Measurements from ENCODE around the gene CCL15.
A peak's percentile ranks its signal among the peaks of the same experiment; 100 is the strongest.
"Not testable (repeated sequence)": the region's sequence is repeated elsewhere in the genome, so short reads cannot be mapped to it uniquely, and the experiment has no call there.

The CCL15 gene

DNA sequence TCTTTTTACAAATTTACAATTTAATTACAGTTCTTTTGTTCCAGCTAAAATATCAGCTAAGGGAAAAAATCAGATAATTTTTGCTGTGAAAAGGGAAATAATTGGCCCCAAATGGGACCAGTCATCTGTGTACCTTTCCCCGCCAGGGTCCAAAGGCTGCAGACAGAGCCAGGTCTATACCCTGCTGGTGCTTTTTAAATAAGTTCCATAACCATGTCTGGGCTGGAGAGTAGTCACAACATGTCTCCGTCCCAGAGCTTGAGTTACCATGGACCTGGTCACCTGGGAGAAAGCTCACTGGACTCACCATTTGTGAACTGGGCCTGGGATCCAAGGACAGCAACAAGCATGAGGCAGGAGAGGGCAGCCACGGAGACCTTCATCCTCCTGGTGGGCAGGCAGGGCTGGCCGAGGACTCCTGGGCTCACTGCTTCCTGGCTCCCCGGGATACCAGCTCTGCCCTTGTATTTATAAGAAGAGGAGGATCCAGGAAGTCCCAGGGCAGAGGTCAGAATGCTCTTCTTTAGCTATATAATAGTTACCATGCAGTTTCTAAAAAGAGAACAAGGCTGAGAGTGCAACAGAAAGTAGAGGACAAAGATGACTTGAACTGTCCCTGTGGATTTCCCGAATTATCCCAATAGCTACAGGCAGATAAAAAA is at the start of gene CCL15:
TSS of gene CCL15 (minus strand) at position 444 of the 662 bp plus-strand sequence. CDS start at position 383, 61 bp downstream.
- DNase-seq = no peak

DNA sequence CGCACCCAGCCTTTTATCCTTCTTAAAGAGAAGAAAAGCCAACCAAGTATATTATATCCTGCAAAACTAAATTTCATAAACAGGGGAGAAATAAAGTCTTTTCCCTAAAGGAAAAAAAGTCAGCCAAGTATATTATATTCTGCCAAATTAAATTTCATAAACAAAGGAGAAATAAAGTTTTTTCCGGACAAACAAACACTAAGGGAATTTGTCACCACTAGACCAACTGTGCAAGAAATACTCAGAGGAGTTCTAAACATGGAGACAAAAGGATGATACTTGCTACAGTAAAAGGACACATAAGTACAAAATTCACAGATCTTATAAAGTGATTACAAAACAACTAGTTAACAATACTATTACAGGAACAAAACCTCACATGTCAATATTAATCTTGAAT is 48.3 kb upstream of the CCL15 start:
- no peak for DNase-seq

DNA sequence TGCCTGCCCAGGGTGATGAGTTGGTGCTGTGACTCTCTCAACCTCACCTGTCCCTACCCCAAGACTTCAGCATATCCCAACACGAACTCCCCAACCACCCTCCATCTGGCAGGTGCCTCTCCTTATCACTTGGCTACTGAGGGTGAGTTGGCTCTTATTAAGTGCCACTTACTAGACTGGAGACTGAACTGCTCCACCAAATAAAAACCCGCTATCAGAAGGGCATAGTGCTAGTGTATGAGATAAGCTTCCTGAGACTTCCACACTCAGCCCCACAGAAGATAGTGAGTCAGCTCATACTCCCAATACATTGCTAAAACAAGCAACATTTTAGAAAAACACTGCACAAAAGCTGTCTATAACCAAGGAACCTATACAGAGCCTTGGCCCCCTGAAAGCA is 46.7 kb upstream of the CCL15 start:
- no peak for DNase-seq

- no peak for DNase-seq
Measured at GRCh38 chr17:36036235-36036634, 34.9 kb upstream of the CCL15 start.

DNA sequence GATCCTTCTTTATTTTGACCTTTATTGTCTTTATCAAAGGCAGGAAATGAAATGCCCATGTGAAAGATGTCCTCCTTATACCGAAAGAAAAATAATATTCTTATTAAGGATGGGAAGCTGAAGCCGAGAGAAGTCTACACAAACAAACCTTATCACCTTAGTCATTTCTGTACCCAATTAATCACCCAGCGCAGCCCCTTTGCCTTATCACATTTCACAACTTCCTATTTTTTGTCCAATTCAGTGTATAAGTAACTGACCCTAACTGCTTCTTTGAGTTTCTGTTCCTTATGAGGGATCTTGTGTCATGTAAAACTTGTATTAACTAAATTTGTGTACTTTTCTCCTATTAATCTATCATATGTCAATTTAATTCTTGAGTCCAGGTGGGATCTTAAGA is 32.8 kb upstream of the CCL15 start:
- DNase-seq = no peak

DNA sequence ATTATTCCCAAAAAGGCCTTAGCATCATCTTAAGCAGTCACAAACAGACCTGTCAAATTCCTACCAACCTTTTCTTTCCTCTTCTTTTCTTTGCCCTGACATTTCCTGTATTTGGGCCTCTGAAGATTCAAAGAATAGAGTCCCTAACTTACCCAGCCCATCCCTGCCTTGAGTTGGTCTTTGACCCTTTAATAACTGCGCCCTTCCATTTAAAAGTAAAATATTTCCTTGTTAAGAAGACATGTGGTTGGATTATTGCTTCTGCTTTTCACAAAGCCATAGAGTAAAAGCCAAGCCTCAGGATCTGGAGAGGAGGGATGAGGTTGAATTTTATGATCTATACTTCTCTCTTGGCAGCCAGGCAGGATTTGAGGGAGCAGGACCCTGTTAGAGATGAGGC is 29.6 kb upstream of the CCL15 start:
- no peak for DNase-seq

DNA sequence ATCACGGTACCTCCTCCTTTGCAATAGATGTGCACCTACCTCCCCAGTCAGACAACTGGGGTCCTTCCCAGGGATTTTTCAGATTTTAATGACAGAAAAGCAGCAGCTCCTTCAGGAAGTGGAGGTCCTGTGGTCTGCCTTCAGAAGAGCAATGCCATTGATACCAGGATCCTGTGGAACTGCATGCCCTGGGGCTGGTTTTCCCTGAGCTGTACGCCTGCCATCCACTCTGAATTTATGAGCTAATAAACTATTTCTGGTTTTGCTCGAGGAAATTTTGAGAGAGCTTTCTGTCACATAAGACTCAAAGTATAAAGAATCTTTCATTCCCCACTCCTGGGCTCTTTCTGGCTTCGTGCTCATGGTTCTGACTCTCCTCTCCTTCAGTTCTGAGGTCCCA is 26.4 kb upstream of the CCL15 start:
- no peak for DNase-seq

DNA sequence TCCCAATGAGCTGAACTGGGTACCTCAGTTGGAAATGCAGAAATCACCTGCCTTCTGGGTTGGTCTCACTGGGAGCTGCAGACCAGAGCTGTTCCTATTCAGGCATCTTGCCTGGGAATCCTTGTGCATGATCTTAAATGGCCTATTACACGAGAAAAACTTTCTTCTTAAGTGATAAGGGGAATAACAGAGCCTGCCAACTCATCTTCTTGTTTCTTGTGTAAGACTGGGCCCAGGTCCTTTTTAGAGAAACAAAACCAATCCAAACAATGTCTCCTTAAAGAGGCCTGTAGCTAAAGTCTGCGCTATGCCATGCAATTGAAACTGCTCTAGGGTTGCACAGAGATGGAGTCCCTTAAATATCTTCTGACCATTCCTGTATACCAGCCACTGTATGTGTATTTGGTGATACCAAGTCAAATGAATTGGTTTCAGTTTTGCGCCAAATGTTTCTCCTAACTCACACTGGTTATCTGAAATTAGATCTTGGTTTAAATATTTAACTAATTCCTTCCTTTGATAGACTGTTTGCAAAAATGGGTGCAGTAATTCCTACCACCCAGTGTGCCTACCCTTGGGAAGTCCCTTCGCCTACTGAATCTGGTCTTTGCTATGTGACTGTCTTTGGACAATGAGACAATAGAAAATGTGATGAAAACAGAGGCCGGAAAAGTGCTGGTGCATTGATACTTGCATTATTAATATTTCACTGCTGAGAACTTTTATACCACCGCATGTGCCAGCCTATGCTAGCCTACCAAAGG is 22.9 kb upstream of the CCL15 start:
- DNase-seq = no peak

- DNase-seq = no peak
Measured at GRCh38 chr17:36019423-36019822, 18.1 kb upstream of the CCL15 start.

DNA sequence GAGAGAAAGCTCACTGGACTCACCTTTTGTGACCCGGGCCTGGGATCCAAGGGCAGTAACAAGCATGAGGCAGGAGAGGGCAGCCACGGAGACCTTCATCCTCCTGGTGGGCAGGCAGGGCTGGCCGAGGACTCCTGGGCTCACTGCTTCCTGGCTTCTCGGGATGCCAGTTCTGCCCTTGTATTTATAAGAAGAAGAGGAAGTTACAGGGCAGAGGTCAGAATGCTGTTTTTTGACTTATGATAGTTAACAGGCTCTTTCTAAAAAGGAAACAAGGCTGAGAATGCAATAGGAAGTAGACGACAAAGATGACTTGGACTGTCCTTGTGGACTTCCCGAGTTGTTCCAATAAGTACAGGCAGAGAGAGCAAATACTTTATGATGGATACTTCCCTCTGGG is 16.4 kb upstream of the CCL15 start, which contains the start of gene CCL23:
TSS of gene CCL23 (minus strand) at position 174 of the 400 bp plus-strand sequence. CDS start at position 99, 75 bp downstream.
- DNase-seq = no peak

GRCh38 chr17:36016555-36016954 is 15.2 kb upstream of the CCL15 start:
- no peak for DNase-seq

- DNase-seq = not testable (repeated sequence)
Measured at GRCh38 chr17:36015895-36016294, 14.5 kb upstream of the CCL15 start.

- no peak for DNase-seq
Measured at GRCh38 chr17:36014946-36015345, 13.6 kb upstream of the CCL15 start.

DNA sequence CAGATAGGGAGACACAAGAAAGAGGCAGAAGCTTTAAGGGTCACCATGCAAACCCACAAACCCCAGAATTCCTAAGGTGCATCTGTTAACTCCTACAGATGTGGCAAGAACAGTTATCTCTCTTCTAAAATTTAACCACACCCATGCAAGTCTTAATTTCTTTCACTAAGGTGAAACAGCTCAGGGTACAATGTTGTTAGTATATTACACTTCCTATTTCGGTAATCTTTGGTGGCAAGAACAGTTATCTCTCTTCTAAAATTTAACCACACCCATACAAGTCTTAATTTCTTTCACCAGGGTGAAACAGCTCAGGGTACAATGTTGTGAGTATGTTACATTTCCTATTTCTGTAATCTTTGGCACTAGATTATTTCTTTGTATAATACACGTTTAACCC is 9.8 kb upstream of the CCL15 start:
- no peak for DNase-seq

DNA sequence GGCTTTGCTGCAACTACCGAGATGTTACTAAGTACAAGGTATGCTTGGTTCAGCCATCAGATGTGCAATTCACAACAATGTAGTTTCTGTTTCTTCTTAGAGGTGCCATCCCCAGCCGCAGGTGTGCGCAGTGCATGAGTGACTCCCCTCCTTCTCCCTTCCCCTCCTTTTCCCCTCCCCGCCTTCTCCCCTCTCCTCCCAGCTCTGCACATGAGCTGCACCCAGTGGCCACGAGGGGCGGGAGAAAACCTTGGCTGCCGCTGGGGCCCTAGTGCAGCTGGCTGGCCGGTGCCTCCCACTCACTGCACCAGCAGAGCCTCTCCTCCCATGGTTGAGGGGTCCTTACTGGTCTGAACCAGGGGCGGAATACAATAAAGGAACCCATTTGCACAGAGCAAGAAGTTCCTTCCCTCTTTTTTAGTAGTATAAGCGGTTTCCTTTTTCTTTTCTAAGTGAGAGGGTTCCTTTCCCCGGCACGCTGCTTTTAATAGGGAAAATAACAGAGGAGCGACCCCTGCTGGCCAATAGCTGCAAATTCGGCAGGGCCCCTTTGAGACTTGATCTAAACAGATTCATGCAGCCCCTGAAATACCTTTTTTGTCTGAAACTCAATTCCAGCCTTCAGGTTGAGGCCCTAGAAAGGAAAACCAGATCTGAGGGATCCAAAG is 7.8 kb upstream of the CCL15 start:
- DNase-seq = peak in 1 of 2 experiments; percentile 2

DNA sequence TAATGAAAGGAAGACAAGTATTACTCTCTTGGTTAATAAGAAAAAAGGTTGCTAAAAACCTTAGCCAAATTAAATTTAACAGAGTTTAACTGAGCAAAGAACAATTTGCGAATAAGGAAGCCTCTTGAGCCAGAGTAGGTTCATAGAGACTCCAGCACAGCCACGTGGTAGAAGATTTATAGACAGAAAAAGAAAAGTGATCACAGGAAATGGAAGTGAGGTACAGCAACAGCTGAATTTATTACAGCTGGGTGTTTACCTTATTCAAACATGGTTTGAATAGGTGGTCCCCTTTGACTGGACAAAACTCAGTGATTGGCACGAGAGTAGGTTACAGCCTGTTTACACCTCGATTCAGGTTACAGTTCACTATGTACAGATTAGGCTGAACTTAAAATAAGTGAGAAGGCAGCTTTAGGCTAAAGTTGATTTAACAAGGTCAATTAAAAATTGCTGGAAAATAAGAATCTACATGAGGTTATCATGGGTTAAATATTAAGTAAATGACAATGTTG is 3.3 kb upstream of the CCL15 start:
- DNase-seq = no peak

DNA sequence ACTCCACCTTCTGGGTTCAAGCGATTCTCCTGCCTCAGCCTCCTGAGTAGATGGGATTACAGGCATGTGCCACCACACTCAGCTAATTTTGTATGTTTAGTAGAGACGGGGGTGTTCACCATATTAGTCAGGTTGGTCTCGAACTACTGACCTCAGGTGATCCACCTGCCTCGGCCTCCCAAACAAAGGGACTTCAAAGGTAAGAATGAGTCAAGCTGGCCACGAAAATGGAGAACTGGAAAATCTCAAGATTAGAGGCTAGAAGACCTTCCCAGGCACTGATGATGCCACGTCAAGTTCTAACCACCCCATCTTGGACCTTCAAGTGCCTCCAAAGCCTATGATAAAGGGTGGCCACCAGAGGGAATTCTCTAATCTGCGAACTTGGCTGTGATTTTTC is 1.3 kb upstream of the CCL15 start:
- no peak for DNase-seq

- DNase-seq = no peak
Measured at GRCh38 chr17:36001862-36002603, 680 bp upstream of the CCL15 start.

GRCh38 chr17:36000732-36001109 is 632 bp downstream of the CCL15 start:
- DNase-seq = no peak

DNA sequence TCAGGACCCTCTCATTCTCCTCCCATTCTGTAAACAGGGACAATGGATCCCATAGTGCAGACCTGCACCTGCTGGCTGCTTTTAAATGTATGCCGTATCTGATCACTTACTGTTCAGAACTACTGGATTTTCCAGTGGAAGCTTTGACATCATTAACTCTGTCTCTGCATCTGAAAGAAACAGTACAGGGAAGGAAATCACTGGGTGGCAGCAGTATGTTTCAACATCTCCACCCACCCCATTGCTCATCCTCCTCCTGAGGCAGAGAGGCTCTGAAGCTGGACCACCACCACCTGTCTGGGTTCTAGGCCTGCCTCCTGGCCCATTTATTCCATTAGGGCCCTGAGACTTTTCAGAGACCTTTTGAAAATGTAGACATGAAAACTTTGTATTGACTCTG is 2.6 kb downstream of the CCL15 start:
- no peak for DNase-seq

GRCh38 chr17:35998018-35998545 is 3.3 kb downstream of the CCL15 start:
- no peak for DNase-seq

GRCh38 chr17:35995346-35995745 is 6.0 kb downstream of the CCL15 start:
- not testable (repeated sequence) for DNase-seq

DNA sequence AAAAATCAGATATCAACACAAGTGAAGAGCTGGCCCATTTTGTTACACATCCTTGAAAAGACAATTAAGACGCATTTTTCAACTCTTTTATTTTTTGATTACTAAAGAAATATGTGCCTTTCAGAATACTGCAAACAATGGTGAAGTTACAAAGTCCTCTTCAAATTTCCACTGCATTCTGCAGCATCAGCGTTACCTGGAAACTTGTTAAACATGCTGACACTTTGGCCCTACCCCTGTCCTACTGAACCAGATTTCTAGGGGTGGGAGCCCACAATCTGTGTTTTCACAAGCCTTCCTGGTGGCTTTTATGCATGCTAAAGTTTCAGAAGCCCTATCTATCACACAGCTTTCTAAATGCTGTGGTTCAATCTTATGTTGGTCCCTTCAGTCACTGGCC is 10.3 kb downstream of the CCL15 start:
- DNase-seq = no peak
